Stimulated activated CD4-positive, alpha-beta T cell treated with anti-CD3 and anti-CD28 coated beads, TNF-alpha, amount 100 ng/mL, for 1 hour (primary cell): ENCODE measurements around the gene ARF5.

ENCODE experiments used
- DNase-seq, 3 donors: peaks; one replicate each; pipeline ENCODE4 v3.0.0-alpha.2; 2020; ENCODE audit warnings: low read depth in 3 of 3, low spot score in 1 of 3

Gene ARF5

DNA sequence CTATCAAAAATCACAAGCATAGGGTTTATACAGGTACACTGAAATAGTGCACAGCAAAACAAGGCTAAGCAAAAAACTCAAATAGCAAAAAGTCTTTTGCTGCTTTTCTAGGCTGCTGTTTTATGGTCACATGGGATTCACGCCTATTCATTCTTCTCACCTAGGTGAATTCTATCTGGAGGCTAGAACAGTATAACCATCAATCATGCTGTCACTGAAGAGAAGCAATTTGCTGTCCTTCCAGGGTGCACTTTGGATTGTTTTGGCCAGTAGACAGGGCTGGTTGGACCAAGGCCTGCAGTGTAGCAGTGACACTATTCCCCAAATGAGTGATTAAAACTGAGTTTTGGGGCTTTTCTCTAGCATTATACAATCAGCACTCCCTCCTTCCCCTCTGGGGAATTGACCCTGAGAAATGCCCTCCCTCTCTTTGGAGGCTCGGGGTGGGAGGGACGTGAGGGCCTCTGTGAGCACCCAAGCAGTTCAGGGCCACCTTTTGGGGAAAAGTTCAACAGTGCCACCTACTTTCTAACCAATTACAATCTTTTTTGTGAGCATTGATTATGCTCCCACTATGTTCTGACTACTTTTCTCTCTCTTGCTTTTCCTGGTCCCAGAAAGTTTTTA is 47.6 kb downstream of the ARF5 start:
- DNase-seq, result no peak

DNA sequence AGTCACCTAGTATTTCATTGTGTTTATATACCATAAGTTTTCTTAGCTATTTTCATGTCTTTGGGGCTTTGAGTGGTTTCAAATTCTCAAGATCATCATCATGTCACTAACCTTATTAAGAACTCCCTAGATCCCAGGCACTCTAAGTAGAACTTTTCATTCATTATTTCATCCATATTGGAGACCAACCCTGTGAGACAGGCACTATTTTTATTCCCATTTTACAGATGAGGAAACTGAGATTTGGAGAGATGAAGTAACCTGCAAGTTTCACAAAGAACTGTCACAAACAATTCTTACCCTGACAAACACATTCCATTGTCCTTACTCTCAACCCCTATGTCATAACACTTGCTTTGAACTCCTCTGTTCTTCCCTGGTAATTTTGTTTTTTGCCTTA is 50.0 kb downstream of the ARF5 start:
- DNase-seq, result no peak
